NCI-H82 (cell line): Measurements from ENCODE around the gene NFATC3.

Experiments
- DNase-seq: peaks from one replicate; lab custom pipeline; 2025; lab: John Stamatoyannopoulos, UW

Gene NFATC3

GRCh38 chr16:68190736-68191510 is 105.8 kb downstream of the NFATC3 start:
- no peak for DNase-seq

- DNase-seq = no peak
Observed at GRCh38 chr16:68194251-68194650, 109.1 kb downstream of the NFATC3 start.

GRCh38 chr16:68197250-68197649 is 112.1 kb downstream of the NFATC3 start:
- no peak for DNase-seq

- no peak for DNase-seq
Observed at GRCh38 chr16:68200088-68200783, 115.1 kb downstream of the NFATC3 start.

- no peak for DNase-seq
Observed at GRCh38 chr16:68202091-68202519, 116.9 kb downstream of the NFATC3 start.

GRCh38 chr16:68206245-68206644 is 121.1 kb downstream of the NFATC3 start:
- DNase-seq = no peak

GRCh38 chr16:68214726-68215125 is 129.6 kb downstream of the NFATC3 start:
- no peak for DNase-seq

GRCh38 chr16:68215302-68215701 is 130.1 kb downstream of the NFATC3 start:
- DNase-seq = peak; percentile 5

GRCh38 chr16:68216240-68216639 is 131.1 kb downstream of the NFATC3 start:
- DNase-seq = no peak

GRCh38 chr16:68217506-68217905 is 132.3 kb downstream of the NFATC3 start:
- DNase-seq = no peak

GRCh38 chr16:68219725-68220351 is 134.7 kb downstream of the NFATC3 start:
- no peak for DNase-seq

GRCh38 chr16:68223072-68223471 is 137.9 kb downstream of the NFATC3 start:
- DNase-seq = no peak

GRCh38 chr16:68226116-68226515 is 140.9 kb downstream of the NFATC3 start:
- no peak for DNase-seq

GRCh38 chr16:68227183-68227793 is 142.1 kb downstream of the NFATC3 start:
- DNase-seq = peak; percentile 35

- no peak for DNase-seq
Observed at GRCh38 chr16:68227850-68228553, 142.8 kb downstream of the NFATC3 start.

- DNase-seq = no peak
Observed at GRCh38 chr16:68228652-68229051, 143.5 kb downstream of the NFATC3 start.

- DNase-seq = peak; percentile 73
Observed at GRCh38 chr16:68229431-68230175, 144.4 kb downstream of the NFATC3 start.

GRCh38 chr16:68230176-68230571 is 145.0 kb downstream of the NFATC3 start:
- no peak for DNase-seq

GRCh38 chr16:68230956-68231355 is 145.8 kb downstream of the NFATC3 start:
- DNase-seq = no peak

- no peak for DNase-seq
Observed at GRCh38 chr16:68231384-68232136, 146.4 kb downstream of the NFATC3 start.
